ENCODE measurements around the gene BRD8.

BRD8 gene

GRCh38 chr5:138096997-138097828 is 81.2 kb downstream of the BRD8 start:
- Histone ChIP-seq H3K27me3 (ENCODE audit: control insufficient read depth, insufficient read depth, low read length) (peaks cover 51% of the 10 kb centered on the region), H3K4me1 (ENCODE audit: control insufficient read depth, insufficient read depth, low read length) (peaks cover 50% of the 10 kb centered on the region), H3K9ac (ENCODE audit: low read length) (no peak overlapping the region), H3K4me3 (ENCODE audit: low read depth, low read length) (no peak overlapping the region), H3K36me3 (ENCODE audit: control insufficient read depth, insufficient read depth, low read length) (no peaks in the 10 kb centered on the region), H3K27ac (ENCODE audit: low read depth, low read length) (no peak overlapping the region), H3K9me3 (ENCODE audit: control insufficient read depth, insufficient read depth, low read depth, low read length) (no peaks in the 10 kb centered on the region)

- no peak overlapping the region for H3K9ac ChIP-seq (ENCODE audit: low read length)
- H3K9me3 ChIP-seq (ENCODE audit: control insufficient read depth, insufficient read depth, low read depth, low read length) = no peaks in the 10 kb centered on the region
- H3K4me1 ChIP-seq (ENCODE audit: control insufficient read depth, insufficient read depth, low read length) = peaks cover 57% of the 10 kb centered on the region
- H3K27me3 ChIP-seq (ENCODE audit: control insufficient read depth, insufficient read depth, low read length) = peaks cover 54% of the 10 kb centered on the region
- no peaks in the 10 kb centered on the region for H3K36me3 ChIP-seq (ENCODE audit: control insufficient read depth, insufficient read depth, low read length)
- H3K4me3 ChIP-seq (ENCODE audit: low read depth, low read length) = no peak overlapping the region
- H3K27ac ChIP-seq (ENCODE audit: low read depth, low read length) = no peak overlapping the region
These were observed 82.1 kb downstream of the BRD8 start for GRCh38 chr5:138096363-138096762.

- Histone ChIP-seq H3K27me3 (ENCODE audit: control insufficient read depth, insufficient read depth, low read length) (peaks cover 65% of the 10 kb centered on the region), H3K4me1 (ENCODE audit: control insufficient read depth, insufficient read depth, low read length) (peaks cover 68% of the 10 kb centered on the region), H3K4me3 (ENCODE audit: low read depth, low read length) (peak overlapping the region; percentile 37), H3K9ac (ENCODE audit: low read length) (peak overlapping the region; percentile 46), H3K9me3 (ENCODE audit: control insufficient read depth, insufficient read depth, low read depth, low read length) (no peaks in the 10 kb centered on the region), H3K36me3 (ENCODE audit: control insufficient read depth, insufficient read depth, low read length) (peaks cover 7% of the 10 kb centered on the region; the same call in 1 of the 2 replicates), H3K27ac (ENCODE audit: low read depth, low read length) (peak overlapping the region; percentile 37; the same call in 1 of the 2 replicates)
These were observed 83.1 kb downstream of the BRD8 start for GRCh38 chr5:138095100-138095907.

- Histone ChIP-seq H3K4me3 (ENCODE audit: low read depth, low read length) (no peak overlapping the region), H3K27ac (ENCODE audit: low read depth, low read length) (no peak overlapping the region), H3K4me1 (ENCODE audit: control insufficient read depth, insufficient read depth, low read length) (peaks cover 68% of the 10 kb centered on the region), H3K27me3 (ENCODE audit: control insufficient read depth, insufficient read depth, low read length) (peaks cover 77% of the 10 kb centered on the region), H3K9ac (ENCODE audit: low read length) (no peak overlapping the region), H3K36me3 (ENCODE audit: control insufficient read depth, insufficient read depth, low read length) (peaks cover 8% of the 10 kb centered on the region; the same call in 1 of the 2 replicates), H3K9me3 (ENCODE audit: control insufficient read depth, insufficient read depth, low read depth, low read length) (no peaks in the 10 kb centered on the region)
These were observed 85.4 kb downstream of the BRD8 start for GRCh38 chr5:138093036-138093435.

GRCh38 chr5:138092301-138092700 is 86.1 kb downstream of the BRD8 start:
- Histone ChIP-seq H3K9ac (ENCODE audit: low read length) (no peak overlapping the region), H3K9me3 (ENCODE audit: control insufficient read depth, insufficient read depth, low read depth, low read length) (no peaks in the 10 kb centered on the region), H3K4me1 (ENCODE audit: control insufficient read depth, insufficient read depth, low read length) (peaks cover 66% of the 10 kb centered on the region), H3K27me3 (ENCODE audit: control insufficient read depth, insufficient read depth, low read length) (peaks cover 75% of the 10 kb centered on the region), H3K4me3 (ENCODE audit: low read depth, low read length) (peak overlapping the region; percentile 16; the same call in 1 of the 2 replicates), H3K27ac (ENCODE audit: low read depth, low read length) (no peak overlapping the region), H3K36me3 (ENCODE audit: control insufficient read depth, insufficient read depth, low read length) (peaks cover 11% of the 10 kb centered on the region; the same call in 1 of the 2 replicates)

- no peak overlapping the region for H3K27ac ChIP-seq (ENCODE audit: low read depth, low read length)
- H3K4me3 ChIP-seq (ENCODE audit: low read depth, low read length) = peak overlapping the region; percentile 16; the same call in 1 of the 2 replicates
- peaks cover 68% of the 10 kb centered on the region for H3K27me3 ChIP-seq (ENCODE audit: control insufficient read depth, insufficient read depth, low read length)
- H3K9me3 ChIP-seq (ENCODE audit: control insufficient read depth, insufficient read depth, low read depth, low read length) = no peaks in the 10 kb centered on the region
- H3K4me1 ChIP-seq (ENCODE audit: control insufficient read depth, insufficient read depth, low read length) = peaks cover 61% of the 10 kb centered on the region
- H3K9ac ChIP-seq (ENCODE audit: low read length) = no peak overlapping the region
- peaks cover 11% of the 10 kb centered on the region; the same call in 1 of the 2 replicates for H3K36me3 ChIP-seq (ENCODE audit: control insufficient read depth, insufficient read depth, low read length)
These were observed 86.7 kb downstream of the BRD8 start for GRCh38 chr5:138091685-138092084.
